ENCODE results near the gene KCNMB4.

KCNMB4 gene

GRCh38 chr12:70365648-70366518 is at the start of gene KCNMB4:
Gene KCNMB4 (plus strand): TSS chr12:70366290. CDS start chr12:70366735, 445 bp downstream.
- no peak for DNase-seq (ENCODE audit: low read depth)

DNA sequence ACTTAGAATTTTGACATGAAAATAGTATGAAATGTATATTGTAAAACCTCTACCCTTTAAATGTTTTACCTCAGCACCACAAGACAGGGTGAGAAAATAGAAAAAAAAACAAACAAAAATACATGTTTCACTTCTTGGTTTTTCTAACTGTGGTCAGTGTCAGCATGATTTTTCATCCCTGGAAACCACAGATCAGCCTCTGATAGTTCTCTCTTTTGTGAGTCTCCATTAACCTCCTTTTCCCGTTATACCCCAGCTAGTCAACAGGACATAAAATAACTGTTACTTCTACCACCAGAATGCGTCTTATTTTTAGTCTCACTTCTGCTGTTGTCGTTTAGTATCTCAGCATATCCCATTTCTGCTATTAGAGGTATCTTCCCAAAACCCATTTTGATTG is 48.3 kb upstream of the KCNMB4 start:
- no peak for DNase-seq (ENCODE audit: low read depth)

DNA sequence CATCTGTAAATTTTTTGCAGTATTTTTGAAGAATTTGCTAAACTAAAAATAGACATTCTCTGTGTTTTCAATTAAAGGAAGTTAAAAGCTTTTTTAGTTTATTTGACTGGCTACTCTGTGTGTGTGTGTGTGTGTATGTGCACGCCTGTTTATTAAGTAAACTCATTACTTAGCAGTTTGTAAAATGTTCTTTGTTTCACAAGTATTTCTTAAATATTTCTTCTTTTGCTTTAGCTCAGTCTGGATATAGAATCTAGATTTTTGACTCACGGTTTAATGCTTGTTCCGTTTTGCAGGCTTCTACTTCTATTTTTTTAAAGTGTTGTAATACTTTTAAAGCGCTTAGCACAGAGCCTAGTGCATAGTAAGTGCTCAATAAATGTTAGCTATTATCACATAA is 46.5 kb upstream of the KCNMB4 start:
- no peak for DNase-seq (ENCODE audit: low read depth)

DNA sequence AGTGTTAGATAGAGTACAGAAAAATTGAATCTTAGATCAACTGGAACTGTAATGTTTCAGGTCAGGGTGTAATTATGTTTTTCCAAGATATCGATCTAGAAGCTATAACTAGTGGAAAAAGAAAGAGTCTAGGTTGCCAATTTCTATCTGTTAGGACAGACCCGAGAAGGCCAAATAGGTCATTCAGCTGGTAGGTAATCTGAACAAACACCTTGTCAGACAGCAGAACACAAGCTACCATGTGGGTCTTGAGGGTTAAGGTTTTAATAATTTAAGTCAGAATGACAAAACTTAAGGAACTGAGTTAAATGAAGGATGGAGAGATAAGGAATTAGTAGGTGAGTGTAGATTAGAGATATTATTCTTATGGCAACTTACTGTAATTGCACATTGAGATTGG is 44.9 kb upstream of the KCNMB4 start:
- DNase-seq (ENCODE audit: low read depth): no peak

GRCh38 chr12:70327541-70327940 is 38.5 kb upstream of the KCNMB4 start:
- DNase-seq (ENCODE audit: low read depth): no peak

DNA sequence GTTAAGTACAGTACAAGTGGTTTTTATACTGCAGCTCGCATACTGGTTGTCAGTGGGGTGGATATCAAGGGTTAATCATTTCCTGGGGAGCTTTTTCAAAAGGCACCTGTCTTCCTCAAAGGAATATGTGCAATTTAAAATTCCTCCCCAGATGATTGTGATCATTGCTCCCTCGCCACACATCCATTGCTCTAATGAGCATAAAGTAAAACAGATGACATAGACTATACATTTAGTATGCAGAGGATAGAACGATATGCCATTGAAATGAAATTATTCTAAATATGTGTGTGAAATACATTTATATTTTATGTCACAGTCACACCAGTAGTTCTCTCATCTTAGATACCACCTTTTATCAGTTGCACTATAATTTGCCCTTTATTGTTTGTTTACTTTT is 36.4 kb upstream of the KCNMB4 start:
- DNase-seq (ENCODE audit: low read depth): no peak

GRCh38 chr12:70330158-70330557 is 35.9 kb upstream of the KCNMB4 start:
- DNase-seq (ENCODE audit: low read depth): no peak

GRCh38 chr12:70332236-70332635 is 33.9 kb upstream of the KCNMB4 start:
- DNase-seq (ENCODE audit: low read depth): no peak

DNA sequence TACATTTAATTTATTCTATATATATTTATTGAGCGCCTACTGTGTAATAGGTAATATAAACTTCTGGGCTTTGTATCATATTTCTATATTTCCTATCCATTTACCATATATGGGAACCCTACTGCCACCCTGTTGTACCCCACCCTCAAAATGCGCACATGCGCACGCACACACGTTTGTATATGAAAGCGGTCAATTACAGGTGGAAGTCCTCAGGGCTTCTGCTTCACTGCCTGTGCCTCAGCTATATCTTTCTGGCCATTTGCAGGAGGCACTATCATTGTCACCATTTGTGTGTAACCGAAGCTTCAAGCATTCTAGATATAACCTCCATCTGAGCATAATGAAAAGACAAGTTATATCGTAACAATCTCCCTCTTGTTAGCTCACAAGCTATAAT is 31.3 kb upstream of the KCNMB4 start:
- no peak for DNase-seq (ENCODE audit: low read depth)

GRCh38 chr12:70338531-70338930 is 27.6 kb upstream of the KCNMB4 start:
- peak; percentile 3 for DNase-seq (ENCODE audit: low read depth)

DNA sequence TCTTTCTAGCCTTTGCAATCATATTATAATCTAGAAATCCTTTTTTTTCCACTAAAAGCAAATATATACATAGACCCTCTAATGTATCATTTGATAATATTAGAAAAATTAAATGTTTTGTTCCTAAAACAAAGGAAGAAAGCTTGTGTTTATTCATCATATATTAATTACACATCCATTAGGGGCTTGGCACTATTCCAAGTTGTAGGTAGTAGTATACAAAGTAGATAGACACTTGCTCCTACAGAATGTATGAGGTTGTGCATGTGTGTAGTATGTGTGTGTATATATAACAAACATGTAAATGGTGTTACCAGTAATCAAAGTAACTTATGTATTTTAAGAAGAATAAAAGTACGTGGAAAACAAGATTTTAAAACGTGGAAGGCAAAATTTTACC is 15.0 kb upstream of the KCNMB4 start:
- DNase-seq (ENCODE audit: low read depth): no peak

GRCh38 chr12:70353780-70354660 is 12.1 kb upstream of the KCNMB4 start:
- no peak for DNase-seq (ENCODE audit: low read depth)

DNA sequence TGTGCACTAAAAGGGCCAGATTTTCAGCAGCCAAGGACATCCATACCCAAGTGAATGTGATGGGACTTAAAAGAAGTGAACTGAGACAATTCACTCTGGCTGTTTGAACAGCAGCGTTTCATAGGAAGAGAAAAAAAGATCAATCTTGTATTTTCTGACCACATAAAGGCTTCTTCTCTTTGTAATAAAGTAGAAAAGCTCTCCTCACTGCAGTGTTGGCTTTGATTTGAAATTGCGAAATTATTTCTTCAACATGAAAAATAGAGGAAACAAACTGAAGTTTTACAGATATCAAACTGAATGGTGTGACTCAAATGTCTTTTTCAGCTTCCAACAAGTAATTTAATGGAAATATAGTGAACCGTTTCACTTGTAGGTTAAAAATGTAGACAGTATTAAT is 11.3 kb upstream of the KCNMB4 start:
- DNase-seq (ENCODE audit: low read depth): no peak

- DNase-seq (ENCODE audit: low read depth): no peak
Measured at GRCh38 chr12:70355972-70356371, 10.1 kb upstream of the KCNMB4 start.

- DNase-seq (ENCODE audit: low read depth): no peak
Measured at GRCh38 chr12:70359458-70360197, 6.5 kb upstream of the KCNMB4 start.

GRCh38 chr12:70360218-70360617 is 5.9 kb upstream of the KCNMB4 start:
- DNase-seq (ENCODE audit: low read depth): no peak

DNA sequence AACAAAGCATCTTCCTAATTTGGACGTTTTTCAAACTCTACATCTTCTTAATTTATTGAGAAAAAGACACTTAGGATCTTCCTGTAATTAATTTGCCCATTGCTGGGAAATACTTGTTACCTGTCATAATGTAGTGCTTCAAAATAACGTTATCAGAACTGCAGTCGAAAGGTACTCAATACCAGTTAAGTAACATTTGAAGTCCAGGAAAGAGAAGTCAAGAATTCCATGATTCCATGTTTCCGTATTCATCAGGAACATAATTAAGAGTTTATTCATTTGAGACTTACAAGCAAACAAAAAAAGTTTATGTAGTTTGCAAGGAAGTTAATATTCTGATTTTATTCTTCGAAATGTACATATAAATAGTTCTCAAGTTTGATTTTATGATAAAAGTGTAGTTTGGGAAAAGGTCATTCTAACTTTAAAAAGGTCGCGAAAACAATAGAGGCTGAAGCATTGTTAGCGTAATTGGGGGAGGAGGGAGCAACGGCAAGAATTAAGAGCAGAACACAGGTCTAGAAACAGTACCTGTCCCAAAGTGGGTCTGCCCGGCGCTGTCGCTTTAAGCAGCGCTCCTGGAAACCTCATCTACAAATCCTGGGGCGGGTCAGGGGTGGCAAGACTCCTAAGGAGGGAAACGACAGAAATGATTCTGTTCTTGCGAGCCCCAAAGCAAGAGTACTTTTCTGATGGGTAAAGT is 1.2 kb upstream of the KCNMB4 start:
- no peak for DNase-seq (ENCODE audit: low read depth)

- DNase-seq (ENCODE audit: low read depth): no peak
Measured at GRCh38 chr12:70365398-70365647, 767 bp upstream of the KCNMB4 start.

- DNase-seq (ENCODE audit: low read depth): no peak
Measured at GRCh38 chr12:70366581-70367257, 629 bp downstream of the KCNMB4 start.

GRCh38 chr12:70367258-70368141 is 1.4 kb downstream of the KCNMB4 start:
- DNase-seq (ENCODE audit: low read depth): no peak

Measured in stromal cell of bone marrow (primary cell).